ENCODE data around the gene HAUS1.

- no peak for TF ChIP-seq CTCF (IDR thresholded peaks at IDR 0.05; ENCODE audit: low read depth, low read length, poor library complexity, severe bottlenecking)
- TF ChIP-seq EZH2phosphoT487 (IDR thresholded peaks at IDR 0.05; ENCODE audit: borderline replicate concordance, low read length), result no peak
Observed at GRCh38 chr18:46160050-46160798, 56.0 kb downstream of the HAUS1 start.

Data from DOHH2 (cell line).